T-helper 17 cell (primary cell): ENCODE measurements around the gene RNPEP. TPM values are rescaled to one million over a fixed set of nuclear protein-coding genes. Genes with fewer than 3 reads are reported as not detected.
"Not testable (repeated sequence)": the region's sequence is repeated elsewhere in the genome, so short reads cannot be mapped to it uniquely, and the experiment has no call there.

ENCODE experiments used
- ATAC-seq: fragments of 150-1000 bp; cut with Tn5 transposase; 2 replicates; pipeline ENCODE4 v1.10.0; 2021; ENCODE audit warnings: mild to moderate bottlenecking, moderate library complexity
- DNase-seq, 3 donors: peaks; one replicate each; pipeline versions ENCODE4 v3.0.0 to v3.0.0-alpha.2; 2020 to 2021
- H3K9me3 ChIP-seq: one replicate; pipeline ENCODE4 v1.7.0; 2013; ENCODE audit warnings: low read length, mild to moderate bottlenecking; ENCODE audit not compliant: control insufficient read depth, poor library complexity, severe bottlenecking
- H3K27ac Mint-ChIP-seq: one replicate; pipeline ENCODE4 v1.8.0; 2022; ENCODE audit warnings: mild to moderate bottlenecking, moderate library complexity, mixed read lengths
- H3K27me3 Mint-ChIP-seq: one replicate; pipeline ENCODE4 v1.8.0; 2022; ENCODE audit warnings: mixed read lengths
- H3K36me3 Mint-ChIP-seq: one replicate; pipeline ENCODE4 v1.8.0; 2022; ENCODE audit warnings: low read depth, mixed read lengths
- H3K4me1 Mint-ChIP-seq: one replicate; pipeline ENCODE4 v1.8.0; 2022; ENCODE audit warnings: mild to moderate bottlenecking, mixed read lengths
- H3K4me3 Mint-ChIP-seq: one replicate; pipeline ENCODE4 v1.8.0; 2022; ENCODE audit warnings: mild to moderate bottlenecking, moderate library complexity, mixed read lengths
- total RNA-seq, 4 donors: library from RNA in 2 of 4; stranded (reverse) in 2 of 4; gene quantifications; one replicate each; pipeline ENCODE4 v1.2.3 and lab custom pipeline; 2022 to 2026

The RNPEP gene
- total RNA-seq, 2 donors from 2014 or later: 21.4 to 28.6 TPM

GRCh38 chr1:202017749-202018467 lies 35.5 kb downstream of the RNPEP start:
- H3K27ac Mint-ChIP-seq: no peak overlapping the region

DNA sequence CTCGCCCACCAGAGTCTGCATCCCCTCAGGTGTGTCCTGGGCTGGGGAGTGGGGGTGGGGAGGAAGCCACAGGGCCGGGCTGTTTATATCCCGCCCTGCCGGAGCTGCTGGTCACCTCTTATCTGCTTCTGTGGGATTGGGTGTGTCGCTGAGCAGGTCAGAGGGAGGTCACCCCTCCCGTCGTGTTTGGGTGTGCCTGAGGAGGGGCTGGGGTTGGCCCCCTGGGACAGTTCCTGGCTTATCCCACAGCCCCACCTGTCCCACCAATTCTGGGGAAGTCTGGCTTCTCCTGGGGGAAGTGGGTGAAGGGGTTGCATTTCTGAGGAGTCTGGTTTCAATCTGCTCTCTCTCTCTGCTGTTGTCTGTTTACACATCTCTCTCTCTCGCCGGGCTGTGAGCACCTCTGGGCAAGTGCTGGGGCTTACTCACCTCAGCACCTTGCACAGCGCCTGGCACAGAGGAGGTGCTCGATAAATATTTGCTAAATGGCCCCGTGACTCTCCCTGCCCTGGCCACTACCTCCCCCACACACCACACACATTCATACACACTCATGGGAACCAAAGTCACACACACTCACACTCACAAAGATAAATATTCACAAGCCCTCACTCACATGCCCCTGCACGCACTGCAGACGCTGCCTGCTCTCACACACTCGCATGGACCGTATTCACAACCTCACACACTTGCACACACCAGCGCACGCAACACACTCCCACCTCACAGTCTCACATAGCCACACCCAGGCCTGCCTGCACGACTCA lies 36.2 kb downstream of the RNPEP start:
- ATAC-seq: no peak
- Mint-ChIP-seq H3K4me3 (peak overlapping the region; percentile 42), H3K4me1 (peaks cover 2% of the 10 kb centered on the region), H3K36me3 (peaks cover 2% of the 10 kb centered on the region), H3K27me3 (peaks cover 45% of the 10 kb centered on the region), H3K27ac (no peak overlapping the region)
- no peaks in the 10 kb centered on the region for H3K9me3 ChIP-seq
- no peak for DNase-seq

More at GRCh38 chr1:202017749-202018467, 35.5 kb downstream of the RNPEP start:
- no peak for ATAC-seq
- DNase-seq: no peak
- Mint-ChIP-seq H3K36me3 (peaks cover 2% of the 10 kb centered on the region), H3K27me3 (peaks cover 41% of the 10 kb centered on the region), H3K4me1 (peaks cover 2% of the 10 kb centered on the region), H3K4me3 (no peak overlapping the region)
- no peaks in the 10 kb centered on the region for H3K9me3 ChIP-seq

- peak overlapping the region; percentile 42 for H3K4me3 Mint-ChIP-seq
Observed at GRCh38 chr1:202019235-202019558, 36.7 kb downstream of the RNPEP start.

DNA sequence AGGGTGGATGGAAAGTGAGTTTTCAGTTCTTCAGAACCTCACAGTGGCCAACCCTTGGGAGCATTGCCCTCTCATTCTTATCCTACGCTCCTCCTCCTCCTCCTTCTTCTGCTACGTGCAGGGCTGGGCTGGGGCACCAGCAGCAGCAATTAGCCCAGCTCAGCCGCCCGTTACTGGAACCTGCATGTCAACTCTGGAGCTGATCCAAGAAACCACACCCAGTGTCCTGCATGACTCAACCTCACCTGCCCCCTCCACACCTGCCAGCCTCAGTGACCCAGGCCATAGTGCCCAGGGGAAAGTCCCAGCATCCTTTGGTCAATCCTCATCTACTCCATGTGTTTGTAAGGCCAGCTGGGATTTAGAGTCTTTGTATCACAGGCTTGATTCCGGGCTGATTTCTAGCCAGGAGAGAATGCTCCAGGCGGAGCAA lies 40.6 kb downstream of the RNPEP start:
- Mint-ChIP-seq H3K27ac (no peak overlapping the region), H3K27me3 (peaks cover 22% of the 10 kb centered on the region), H3K4me1 (no peaks in the 10 kb centered on the region), H3K36me3 (no peaks in the 10 kb centered on the region), H3K4me3 (no peak overlapping the region)
- ATAC-seq (no peak), DNase-seq (no peak)
- no peaks in the 10 kb centered on the region for H3K9me3 ChIP-seq

More at GRCh38 chr1:202019235-202019558, 36.7 kb downstream of the RNPEP start:
- H3K4me1 Mint-ChIP-seq, H3K27ac Mint-ChIP-seq, H3K9me3 ChIP-seq, H3K36me3 Mint-ChIP-seq, DNase-seq, ATAC-seq: not testable (repeated sequence)
- peaks cover 45% of the 10 kb centered on the region for H3K27me3 Mint-ChIP-seq

DNA sequence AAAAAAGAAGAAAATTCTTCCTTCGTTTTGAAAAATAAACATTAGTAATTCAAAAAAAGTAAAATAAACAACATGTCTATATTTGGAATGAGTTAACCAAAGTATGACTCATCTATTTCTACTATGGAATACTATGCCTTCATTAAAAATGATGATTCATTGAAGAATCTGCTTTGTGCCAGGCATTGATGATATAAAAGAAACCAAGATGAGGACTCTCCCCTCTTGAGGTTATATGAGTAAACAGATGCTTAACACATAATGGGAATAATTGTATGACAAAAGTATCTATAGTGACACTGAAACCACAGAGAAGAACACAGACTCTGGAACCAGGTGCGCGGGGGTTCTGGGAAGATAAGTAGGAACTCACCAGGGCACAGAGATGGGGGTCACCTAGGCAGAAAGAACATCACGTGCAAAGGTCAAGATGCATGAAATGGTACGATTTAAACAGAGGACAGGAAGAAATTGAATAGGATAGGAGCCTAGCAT lies 46.8 kb downstream of the RNPEP start:
- Mint-ChIP-seq H3K27ac (no peak overlapping the region), H3K4me1 (no peaks in the 10 kb centered on the region), H3K36me3 (no peaks in the 10 kb centered on the region), H3K27me3 (peaks cover 6% of the 10 kb centered on the region), H3K4me3 (no peak overlapping the region)
- no peaks in the 10 kb centered on the region for H3K9me3 ChIP-seq
- ATAC-seq (no peak), DNase-seq (no peak)

DNA sequence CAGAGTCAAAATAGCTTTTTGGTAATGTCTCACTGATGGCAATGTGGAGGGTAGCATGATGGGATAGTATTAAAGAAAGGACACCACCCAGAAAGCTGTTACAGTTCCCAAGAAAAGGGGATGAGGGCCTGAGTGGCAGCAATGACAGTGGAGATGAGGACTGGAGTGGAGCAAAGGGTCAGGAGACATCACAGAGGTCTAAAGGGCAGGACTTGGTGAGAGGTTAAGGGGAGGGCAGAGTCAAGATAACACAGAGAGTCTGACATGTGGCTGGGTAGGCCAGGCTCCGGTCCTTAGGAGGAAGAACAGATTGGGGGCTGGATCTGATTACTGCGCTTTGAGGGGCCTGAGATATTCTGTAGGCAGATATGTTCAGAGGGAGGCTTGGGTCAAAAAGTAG lies 47.3 kb downstream of the RNPEP start:
- no peaks in the 10 kb centered on the region for H3K9me3 ChIP-seq
- H3K27ac Mint-ChIP-seq: no peak overlapping the region
- ATAC-seq: no peak
- H3K36me3 Mint-ChIP-seq: no peaks in the 10 kb centered on the region
- H3K4me1 Mint-ChIP-seq: no peaks in the 10 kb centered on the region
- H3K4me3 Mint-ChIP-seq: no peak overlapping the region
- DNase-seq: no peak
- peaks cover 6% of the 10 kb centered on the region for H3K27me3 Mint-ChIP-seq

- Mint-ChIP-seq H3K4me3 (no peak overlapping the region), H3K27ac (no peak overlapping the region), H3K4me1 (no peaks in the 10 kb centered on the region), H3K27me3 (peaks cover 6% of the 10 kb centered on the region), H3K36me3 (no peaks in the 10 kb centered on the region)
- no peaks in the 10 kb centered on the region for H3K9me3 ChIP-seq
- ATAC-seq (no peak), DNase-seq (no peak)
Observed at GRCh38 chr1:202031796-202032195, 49.3 kb downstream of the RNPEP start.

- H3K4me3 Mint-ChIP-seq: no peak overlapping the region
- H3K27me3 Mint-ChIP-seq: peaks cover 6% of the 10 kb centered on the region
- no peak for ATAC-seq
- no peaks in the 10 kb centered on the region for H3K4me1 Mint-ChIP-seq
- no peaks in the 10 kb centered on the region for H3K9me3 ChIP-seq
- H3K36me3 Mint-ChIP-seq: no peaks in the 10 kb centered on the region
- no peak overlapping the region for H3K27ac Mint-ChIP-seq
- DNase-seq: no peak
Observed at GRCh38 chr1:202034149-202034682, 51.8 kb downstream of the RNPEP start.

GRCh38 chr1:202034683-202035462 lies 52.4 kb downstream of the RNPEP start:
- H3K9me3 ChIP-seq: no peaks in the 10 kb centered on the region
- Mint-ChIP-seq H3K36me3 (no peaks in the 10 kb centered on the region), H3K27me3 (peaks cover 6% of the 10 kb centered on the region), H3K4me1 (no peaks in the 10 kb centered on the region), H3K27ac (no peak overlapping the region), H3K4me3 (no peak overlapping the region)
- DNase-seq (no peak), ATAC-seq (no peak)

GRCh38 chr1:202036595-202037387 lies 54.3 kb downstream of the RNPEP start:
- ATAC-seq (no peak), DNase-seq (no peak)
- no peak overlapping the region for H3K4me3 Mint-ChIP-seq
- H3K4me1 Mint-ChIP-seq: no peaks in the 10 kb centered on the region
- H3K9me3 ChIP-seq: no peaks in the 10 kb centered on the region
- H3K27ac Mint-ChIP-seq: no peak overlapping the region
- peaks cover 6% of the 10 kb centered on the region for H3K27me3 Mint-ChIP-seq
- H3K36me3 Mint-ChIP-seq: no peaks in the 10 kb centered on the region

DNA sequence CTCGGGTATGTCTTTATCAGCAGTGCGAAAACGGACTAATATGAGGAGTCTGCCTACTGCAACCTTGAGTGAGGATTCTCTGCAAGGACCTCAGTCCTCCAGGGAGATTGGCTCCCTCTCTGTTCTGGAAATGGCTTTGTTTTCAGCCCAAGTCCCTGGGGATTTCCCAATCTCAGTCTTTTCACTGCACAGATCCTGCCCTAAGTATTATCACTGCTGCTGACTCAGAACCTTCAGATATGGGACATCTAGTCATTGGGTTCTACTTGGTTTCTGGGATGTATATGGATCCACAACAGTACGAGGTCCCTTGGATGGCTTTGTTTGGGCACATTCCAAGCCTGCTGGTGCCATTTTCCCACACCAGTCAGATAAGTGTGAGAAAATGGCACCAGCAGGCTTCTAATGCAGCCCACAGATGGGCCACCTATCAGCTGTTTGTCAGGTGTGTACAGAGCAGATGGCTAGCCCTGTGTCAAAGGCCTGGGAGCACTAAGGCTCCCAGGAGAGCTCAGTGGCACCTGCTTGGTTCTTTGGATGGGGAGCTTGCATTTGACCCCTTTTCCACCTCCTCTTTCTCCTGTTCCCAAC lies 55.4 kb downstream of the RNPEP start:
- no peak for DNase-seq
- H3K9me3 ChIP-seq: no peaks in the 10 kb centered on the region
- Mint-ChIP-seq H3K4me3 (no peak overlapping the region), H3K36me3 (no peaks in the 10 kb centered on the region), H3K27ac (no peak overlapping the region), H3K27me3 (peaks cover 6% of the 10 kb centered on the region), H3K4me1 (no peaks in the 10 kb centered on the region)
- no peak for ATAC-seq

GRCh38 chr1:202038688-202039346 lies 56.4 kb downstream of the RNPEP start:
- H3K9me3 ChIP-seq: no peaks in the 10 kb centered on the region
- Mint-ChIP-seq H3K4me1 (no peaks in the 10 kb centered on the region), H3K27ac (peak overlapping the region; percentile 2), H3K27me3 (peaks cover 2% of the 10 kb centered on the region), H3K36me3 (no peaks in the 10 kb centered on the region), H3K4me3 (no peak overlapping the region)
- ATAC-seq (no peak), DNase-seq (no peak)
